Stimulated activated memory B cell treated with anti-CD40 and anti-IgM and Interleukin-4, amounts not matched to agents 10 μg/mL and 1 μg/mL and 100 μg/mL, for 72 hours (primary cell): ENCODE measurements around the gene CDC34.
A peak's percentile ranks its signal among the peaks of the same experiment; 100 is the strongest.

Experiments
- ATAC-seq: fragments of 150-1000 bp; cut with Tn5 transposase; 2 replicates; pipeline ENCODE4 v1.10.0; 2021
- H3K27ac Mint-ChIP-seq: one replicate; pipeline ENCODE4 v1.8.0; 2022; ENCODE audit warnings: mild to moderate bottlenecking, mixed read lengths
- H3K27me3 Mint-ChIP-seq: one replicate; pipeline ENCODE4 v1.8.0; 2022; ENCODE audit warnings: mixed read lengths
- H3K36me3 Mint-ChIP-seq: one replicate; pipeline ENCODE4 v1.8.0; 2022; ENCODE audit warnings: mixed read lengths
- H3K4me1 Mint-ChIP-seq: one replicate; pipeline ENCODE4 v1.8.0; 2022; ENCODE audit warnings: mixed read lengths
- H3K4me3 Mint-ChIP-seq: one replicate; pipeline ENCODE4 v1.8.0; 2022; ENCODE audit warnings: mild to moderate bottlenecking, moderate library complexity, mixed read lengths
- H3K9me3 Mint-ChIP-seq: one replicate; pipeline ENCODE4 v1.8.0; 2022; ENCODE audit warnings: mixed read lengths

CDC34 gene

DNA sequence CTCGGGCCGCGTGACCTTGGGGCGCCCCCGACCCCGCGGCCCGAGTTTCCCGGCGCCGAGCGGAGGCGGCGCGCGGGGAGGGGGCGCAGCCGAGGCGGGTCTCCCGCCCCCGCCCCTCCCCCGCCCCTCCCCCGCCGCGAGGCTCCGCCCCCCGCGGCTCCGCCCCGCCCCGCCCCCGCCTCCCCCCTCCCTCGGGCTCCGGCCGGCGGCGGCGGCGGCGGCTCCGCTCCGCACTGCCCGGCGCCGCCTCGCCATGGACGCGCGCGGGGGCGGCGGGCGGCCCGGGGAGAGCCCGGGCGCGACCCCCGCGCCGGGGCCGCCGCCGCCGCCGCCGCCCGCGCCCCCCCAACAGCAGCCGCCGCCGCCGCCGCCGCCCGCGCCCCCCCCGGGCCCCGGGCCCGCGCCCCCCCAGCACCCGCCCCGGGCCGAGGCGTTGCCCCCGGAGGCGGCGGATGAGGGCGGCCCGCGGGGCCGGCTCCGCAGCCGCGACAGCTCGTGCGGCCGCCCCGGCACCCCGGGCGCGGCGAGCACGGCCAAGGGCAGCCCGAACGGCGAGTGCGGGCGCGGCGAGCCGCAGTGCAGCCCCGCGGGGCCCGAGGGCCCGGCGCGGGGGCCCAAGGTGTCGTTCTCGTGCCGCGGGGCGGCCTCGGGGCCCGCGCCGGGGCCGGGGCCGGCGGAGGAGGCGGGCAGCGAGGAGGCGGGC is 58.3 kb downstream of the CDC34 start, which contains the start of gene HCN2:
TSS of gene HCN2 (plus strand) at position 189 of the 703 bp plus-strand sequence. CDS start at position 254, 65 bp downstream.
- Mint-ChIP-seq H3K36me3 (no peaks in the 10 kb centered on the region), H3K4me3 (peak within 1 kb of the TSS; percentile 7), H3K27ac (no peak within 1 kb of the TSS), H3K9me3 (no peaks in the 10 kb centered on the region), H3K4me1 (peaks cover 14% of the 10 kb centered on the region), H3K27me3 (peaks cover 64% of the 10 kb centered on the region)
- no peak for ATAC-seq

DNA sequence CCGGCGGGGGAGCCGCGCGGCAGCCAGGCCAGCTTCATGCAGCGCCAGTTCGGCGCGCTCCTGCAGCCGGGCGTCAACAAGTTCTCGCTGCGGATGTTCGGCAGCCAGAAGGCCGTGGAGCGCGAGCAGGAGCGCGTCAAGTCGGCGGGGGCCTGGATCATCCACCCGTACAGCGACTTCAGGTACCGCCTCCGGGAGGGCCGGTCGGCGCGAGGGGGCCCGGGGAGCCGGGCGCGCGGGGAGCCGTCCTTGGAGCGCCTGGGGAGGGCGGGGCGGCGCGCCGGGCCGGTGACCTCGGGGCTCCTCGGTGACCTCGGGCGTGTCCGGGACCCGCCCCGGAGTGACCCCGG is 58.8 kb downstream of the CDC34 start:
- Mint-ChIP-seq H3K27me3 (peaks cover 64% of the 10 kb centered on the region), H3K4me3 (no peak overlapping the region), H3K9me3 (no peaks in the 10 kb centered on the region), H3K27ac (no peak overlapping the region), H3K4me1 (peaks cover 14% of the 10 kb centered on the region), H3K36me3 (no peaks in the 10 kb centered on the region)
- ATAC-seq: no peak

DNA sequence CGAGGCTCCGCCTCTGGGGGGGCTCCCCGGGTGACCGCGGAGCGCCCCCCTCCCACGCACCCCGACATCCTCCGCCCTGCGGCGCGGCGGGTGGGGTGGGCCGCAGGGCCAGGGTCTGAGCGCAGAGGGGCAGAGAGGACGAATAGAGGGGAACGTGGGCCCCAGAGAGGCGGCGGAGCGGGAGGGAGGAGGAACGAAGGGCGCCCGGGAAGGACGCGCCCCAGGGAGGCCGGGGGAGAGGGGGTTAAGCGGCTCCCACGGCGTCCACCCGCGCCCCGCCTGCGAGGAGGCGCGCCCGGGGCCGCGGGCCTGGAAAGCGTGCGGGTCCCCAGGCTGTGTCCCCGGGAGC is 59.2 kb downstream of the CDC34 start:
- no peak overlapping the region for H3K27ac Mint-ChIP-seq
- H3K4me1 Mint-ChIP-seq: peaks cover 14% of the 10 kb centered on the region
- ATAC-seq: no peak
- no peak overlapping the region for H3K4me3 Mint-ChIP-seq
- peaks cover 66% of the 10 kb centered on the region for H3K27me3 Mint-ChIP-seq
- H3K36me3 Mint-ChIP-seq: no peaks in the 10 kb centered on the region
- H3K9me3 Mint-ChIP-seq: no peaks in the 10 kb centered on the region

DNA sequence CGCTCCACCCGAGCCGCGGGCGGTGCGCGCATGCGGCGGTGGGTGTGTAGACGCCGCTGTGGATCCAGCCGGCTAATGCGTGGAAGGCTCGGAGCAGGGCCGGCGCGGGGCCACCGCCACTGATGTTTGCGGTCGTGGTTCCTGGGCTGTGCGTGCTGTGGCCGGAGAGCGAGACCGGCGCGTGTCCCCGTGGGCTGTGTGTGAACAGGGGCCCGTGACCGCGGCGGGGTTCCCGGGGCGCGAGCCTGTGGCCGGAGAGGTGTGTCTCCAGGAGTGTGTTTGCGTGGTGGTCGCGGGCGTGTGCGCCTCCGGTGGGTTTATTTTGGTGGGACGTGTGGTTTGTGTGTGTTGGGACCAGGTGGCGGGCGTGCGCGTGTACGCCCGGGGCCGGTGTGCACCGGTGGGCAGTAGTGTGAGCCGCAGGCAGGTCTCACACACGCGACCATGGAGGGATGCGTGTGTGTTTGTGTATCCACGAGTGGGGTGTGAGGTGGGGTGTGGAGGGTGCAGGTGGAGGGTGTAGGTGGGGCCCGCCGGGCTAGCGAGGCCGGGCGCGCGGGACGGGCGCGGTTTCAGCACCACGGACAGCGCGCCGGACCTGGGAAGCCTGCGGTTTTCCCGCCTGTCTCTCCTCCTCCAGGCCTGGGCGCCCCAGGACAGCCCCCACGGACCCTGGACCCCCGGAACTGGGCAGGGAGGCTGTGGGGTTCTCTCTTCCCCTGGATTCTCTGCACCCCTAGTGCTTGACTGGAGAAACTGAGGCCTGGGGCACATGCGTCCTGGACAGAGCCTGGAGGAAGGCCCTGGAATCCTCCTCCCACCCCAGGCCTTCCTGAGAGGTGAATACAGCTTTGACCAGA is 59.8 kb downstream of the CDC34 start:
- Mint-ChIP-seq H3K4me1 (peaks cover 14% of the 10 kb centered on the region), H3K27ac (no peak overlapping the region), H3K27me3 (peaks cover 67% of the 10 kb centered on the region), H3K9me3 (no peaks in the 10 kb centered on the region), H3K4me3 (peak overlapping the region; percentile 25), H3K36me3 (no peaks in the 10 kb centered on the region)
- no peak for ATAC-seq
